Mammary epithelial cell (primary cell): ENCODE measurements around the gene NFKB1.
A peak's percentile ranks its signal among the peaks of the same experiment; 100 is the strongest.

Experiments used
- CTCF ChIP-seq, 2 donors: IDR thresholded peaks in 1 of 2; conservative IDR thresholded peaks in 1 of 2; 2 replicates each; pipeline ENCODE4 v1.5.1; 2011 to 2012; ENCODE audit warnings: inconsistent platforms in 2 of 2, low read length in 2 of 2, mild to moderate bottlenecking in 2 of 2, control low read depth in 1 of 2, low read depth in 1 of 2; ENCODE audit not compliant: insufficient read depth in 1 of 2; ENCODE audit errors: extremely low read depth in 1 of 2
- EZH2 ChIP-seq: IDR thresholded peaks from 2 replicates; pipeline ENCODE4 v1.6.1; 2012; ENCODE audit warnings: low read length, inconsistent platforms, borderline replicate concordance

DNA sequence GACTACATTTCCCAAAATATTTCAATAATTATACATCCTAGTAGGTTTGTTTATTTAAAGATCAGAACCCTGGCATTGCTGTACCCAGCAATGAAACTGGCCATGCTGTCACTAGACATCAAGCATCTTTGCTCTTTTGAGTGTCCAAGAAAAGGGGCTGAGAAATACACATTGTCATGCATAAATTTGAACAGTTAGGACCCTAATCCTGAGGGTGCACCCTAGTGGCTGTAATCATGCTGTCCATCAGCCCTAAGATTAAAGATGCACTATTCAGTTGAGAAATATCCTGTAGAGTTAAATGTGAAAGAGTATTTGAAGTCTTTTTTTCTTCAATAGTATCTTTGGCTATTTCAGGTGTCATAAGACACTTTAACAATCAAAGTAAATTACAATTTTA is 108.8 kb downstream of the NFKB1 start:
- TF ChIP-seq CTCF (conservative IDR thresholded peaks at IDR 0.05 in 1 of 2, IDR thresholded peaks at IDR 0.05 in 1 of 2; ENCODE audit: extremely low read depth in 1 of 2, insufficient read depth in 1 of 2, low read depth in 1 of 2, low read length in 2 of 2) = peak; percentile 13 to 29
- TF ChIP-seq EZH2 = no peak
